HCT116 (cell line): ENCODE data around the gene ARHGEF19. TPM values are rescaled to one million over a fixed set of nuclear protein-coding genes. Genes with fewer than 3 reads are reported as not detected.

Source experiments
- ATAC-seq: fragments of 200-7000 bp; cut with Tn5 transposase; 2 replicates; pipeline ENCODE4 v1.9.1; 2020; ENCODE audit warnings: mild to moderate bottlenecking, moderate library complexity
- BruUV-seq: library from RNA; stranded (reverse); fragments of 400-500 nt; replicated peaks from 2 replicates; lab custom pipeline; 2021; lab: Mats Ljungman, UMichigan
- CTCF ChIA-PET: fragments of 300-600 bp; sonication (Branson Sonifier 250); formaldehyde crosslinking; loops from one replicate; lab custom pipeline; 2021; ENCODE audit warnings: antibody characterized with exemption; lab: Charles Lee
- POLR2A ChIA-PET: fragments of 300-600, 350-600 bp; sonication (Branson Sonifier 250); formaldehyde crosslinking; loops from one replicate; lab custom pipeline; 2021; ENCODE audit warnings: antibody characterized with exemption; lab: Charles Lee
- RAD21 ChIA-PET, 2 experiments: fragments of 300-600 bp; sonication (Branson Sonifier 250); formaldehyde crosslinking; loops; one replicate each; lab custom pipeline; 2023; ENCODE audit warnings: low total read pairs in 2 of 2; ENCODE audit not compliant: uncharacterized antibody in 2 of 2, unreplicated experiment in 2 of 2, low non-redundant PET in 1 of 2; lab: Charles Lee
- DNase-seq: peaks from one replicate; pipeline ENCODE4 v3.0.0-alpha.2; 2010; ENCODE audit warnings: low read depth, low spot score
- H2AFZ ChIP-seq: fragments of 200-600 bp; shearing (Covaris generic), sonication (generic); 2 replicates; pipeline ENCODE4 v1.6.1; 2017; ENCODE audit warnings: low read depth, mixed run types, mixed read lengths, antibody characterized with exemption, low read length; ENCODE audit not compliant: poor library complexity, severe bottlenecking
- H3K27ac ChIP-seq: 2 replicates; pipeline ENCODE4 v1.5.1; 2012; ENCODE audit warnings: low read depth, low read length
- H3K27me3 ChIP-seq: fragments of 200-600 bp; sonication (generic); 2 replicates; pipeline ENCODE4 v1.6.1; 2016; ENCODE audit warnings: mixed run types, low read length, mixed read lengths; ENCODE audit not compliant: insufficient read depth
- H3K36me3 ChIP-seq, 2 experiments: fragments of 200-500 bp in 1 of 2; fragments of 200-600 bp in 1 of 2; sonication (Bioruptor generic) in 1 of 2; sonication (generic) in 1 of 2; 2 replicates each; pipeline versions ENCODE4 v1.5.1 to v1.6.1; 2014 to 2016; ENCODE audit warnings: low read length in 2 of 2, inconsistent platforms in 1 of 2, mixed read lengths in 1 of 2, mixed run types in 1 of 2; ENCODE audit not compliant: insufficient read depth in 2 of 2, control insufficient read depth in 1 of 2
- H3K4me1 ChIP-seq, 2 experiments: fragments of 200-600 bp in 1 of 2; sonication (generic) in 1 of 2; 2 replicates each; pipeline versions ENCODE4 v1.5.1 to v1.6.1; 2012 to 2017; ENCODE audit warnings: low read length in 2 of 2, inconsistent platforms in 1 of 2, mild to moderate bottlenecking in 1 of 2, mixed read lengths in 1 of 2, mixed run types in 1 of 2, moderate library complexity in 1 of 2; ENCODE audit not compliant: insufficient read depth in 2 of 2, control insufficient read depth in 1 of 2
- H3K4me2 ChIP-seq: fragments of 200-600 bp; sonication (generic); 2 replicates; pipeline ENCODE4 v1.6.1; 2017; ENCODE audit warnings: mixed run types, low read length, mixed read lengths
- H3K4me3 ChIP-seq, 2 experiments: fragments of 200-600 bp in 1 of 2; sonication (generic) in 1 of 2; replicated peaks in 1 of 2; 2 replicates each; pipeline ENCODE4 v1.5.1; 2011 to 2016; ENCODE audit warnings: low read length in 2 of 2, control low read depth in 1 of 2, low read depth in 1 of 2, mild to moderate bottlenecking in 1 of 2, mixed read lengths in 1 of 2, mixed run types in 1 of 2
- H3K79me2 ChIP-seq: fragments of 200-600 bp; sonication (generic); 2 replicates; pipeline ENCODE4 v1.6.1; 2017; ENCODE audit warnings: mild to moderate bottlenecking, mixed run types, low read length, moderate library complexity, mixed read lengths; ENCODE audit not compliant: insufficient read depth
- H3K9ac ChIP-seq: fragments of 200-600 bp; sonication (generic); 2 replicates; pipeline ENCODE4 v1.6.1; 2016; ENCODE audit warnings: low read length, mixed read lengths
- H3K9me2 ChIP-seq: fragments of 200-600 bp; sonication (generic), shearing (Covaris generic); 2 replicates; pipeline ENCODE4 v1.6.1; 2017; ENCODE audit warnings: mixed run types, mild to moderate bottlenecking, moderate library complexity; ENCODE audit not compliant: insufficient read depth
- H3K9me3 ChIP-seq, 2 experiments: fragments of 200-500 bp in 1 of 2; fragments of 200-600 bp in 1 of 2; sonication (Bioruptor generic) in 1 of 2; sonication (generic) in 1 of 2; 2 replicates each; pipeline ENCODE4 v1.6.1; 2014 to 2017; ENCODE audit warnings: low read length in 2 of 2, mixed read lengths in 2 of 2, inconsistent platforms in 1 of 2, low read depth in 1 of 2, mild to moderate bottlenecking in 1 of 2, mixed run types in 1 of 2, moderate library complexity in 1 of 2; ENCODE audit not compliant: control insufficient read depth in 1 of 2, insufficient read depth in 1 of 2
- H4K20me1 ChIP-seq: fragments of 200-600 bp; sonication (generic), shearing (Covaris generic); 2 replicates; pipeline ENCODE4 v1.6.1; 2017; ENCODE audit warnings: mixed run types, mild to moderate bottlenecking, moderate library complexity; ENCODE audit not compliant: insufficient read depth
- EGR1 ChIP-seq: IDR thresholded peaks from 2 replicates; pipeline ENCODE4 v1.6.1; 2012; ENCODE audit warnings: low read depth
- ELF1 ChIP-seq: IDR thresholded peaks from 2 replicates; pipeline ENCODE4 v1.6.1; 2012; ENCODE audit warnings: low read depth, borderline replicate concordance
- EZH2phosphoT487 ChIP-seq: fragments of 200-600 bp; IDR thresholded peaks from 2 replicates; pipeline ENCODE4 v1.6.1; 2018; ENCODE audit warnings: antibody characterized with exemption, borderline replicate concordance
- FOSL1 ChIP-seq: IDR thresholded peaks from 2 replicates; pipeline ENCODE4 v1.6.1; 2012; ENCODE audit warnings: low read depth
- JUND ChIP-seq: IDR thresholded peaks from 2 replicates; pipeline ENCODE4 v1.6.1; 2012
- RAD21 ChIP-seq: IDR thresholded peaks from 2 replicates; pipeline ENCODE4 v1.6.1; 2012; ENCODE audit warnings: low read depth, mild to moderate bottlenecking
- SIN3A ChIP-seq: IDR thresholded peaks from 2 replicates; pipeline ENCODE4 v1.6.1; 2012; ENCODE audit warnings: low read depth
- SRF ChIP-seq: IDR thresholded peaks from 2 replicates; pipeline ENCODE4 v1.6.1; 2012; ENCODE audit warnings: low read depth
- ZFX ChIP-seq: fragments of 450-650 bp; IDR thresholded peaks from 2 replicates; pipeline ENCODE4 v1.6.1; 2017
- ZNF274 ChIP-seq: fragments of 200-500 bp; sonication (Bioruptor generic); IDR thresholded peaks from 2 replicates; pipeline ENCODE4 v1.6.1; 2014; ENCODE audit warnings: mild to moderate bottlenecking, low read depth, low read length, inconsistent platforms
- intact Hi-C: fragments of 100-400 bp; cut with micrococcal nuclease; formaldehyde crosslinking; loops from 2 replicates; pipeline ENCODE4 v1.10.0; 2022
- total RNA-seq: library from RNA; stranded (reverse); gene quantifications from one replicate; pipeline ENCODE4 v1.2.1, GENCODE V29; 2021; ENCODE audit not compliant: unreplicated experiment
- TF ChIP-seq, protein P1 (sequence below): IDR thresholded peaks from 2 replicates; pipeline ENCODE4 v1.6.1; 2012; ENCODE audit warnings: low read depth
- TF ChIP-seq, protein P2 (sequence below), 3 experiments: fragments of 200-600 bp in 1 of 3; sonication (generic) in 1 of 3; IDR thresholded peaks in 2 of 3; conservative IDR thresholded peaks in 1 of 3; 2 replicates each; pipeline ENCODE4 v1.5.1; 2012 to 2017; ENCODE audit warnings: low read depth in 2 of 3, low read length in 2 of 3, antibody characterized with exemption in 1 of 3, borderline replicate concordance in 1 of 3, control low read depth in 1 of 3, mild to moderate bottlenecking in 1 of 3, mixed read lengths in 1 of 3, mixed run types in 1 of 3, moderate library complexity in 1 of 3; ENCODE audit not compliant: insufficient read depth in 1 of 3
- TF ChIP-seq, protein P3 (sequence below): IDR thresholded peaks from 2 replicates; pipeline ENCODE4 v1.6.1; 2012

The ARHGEF19 gene
- total RNA-seq, 1 experiment from 2014 or later: 59.7 TPM

- TF ChIP-seq, protein P1, sequence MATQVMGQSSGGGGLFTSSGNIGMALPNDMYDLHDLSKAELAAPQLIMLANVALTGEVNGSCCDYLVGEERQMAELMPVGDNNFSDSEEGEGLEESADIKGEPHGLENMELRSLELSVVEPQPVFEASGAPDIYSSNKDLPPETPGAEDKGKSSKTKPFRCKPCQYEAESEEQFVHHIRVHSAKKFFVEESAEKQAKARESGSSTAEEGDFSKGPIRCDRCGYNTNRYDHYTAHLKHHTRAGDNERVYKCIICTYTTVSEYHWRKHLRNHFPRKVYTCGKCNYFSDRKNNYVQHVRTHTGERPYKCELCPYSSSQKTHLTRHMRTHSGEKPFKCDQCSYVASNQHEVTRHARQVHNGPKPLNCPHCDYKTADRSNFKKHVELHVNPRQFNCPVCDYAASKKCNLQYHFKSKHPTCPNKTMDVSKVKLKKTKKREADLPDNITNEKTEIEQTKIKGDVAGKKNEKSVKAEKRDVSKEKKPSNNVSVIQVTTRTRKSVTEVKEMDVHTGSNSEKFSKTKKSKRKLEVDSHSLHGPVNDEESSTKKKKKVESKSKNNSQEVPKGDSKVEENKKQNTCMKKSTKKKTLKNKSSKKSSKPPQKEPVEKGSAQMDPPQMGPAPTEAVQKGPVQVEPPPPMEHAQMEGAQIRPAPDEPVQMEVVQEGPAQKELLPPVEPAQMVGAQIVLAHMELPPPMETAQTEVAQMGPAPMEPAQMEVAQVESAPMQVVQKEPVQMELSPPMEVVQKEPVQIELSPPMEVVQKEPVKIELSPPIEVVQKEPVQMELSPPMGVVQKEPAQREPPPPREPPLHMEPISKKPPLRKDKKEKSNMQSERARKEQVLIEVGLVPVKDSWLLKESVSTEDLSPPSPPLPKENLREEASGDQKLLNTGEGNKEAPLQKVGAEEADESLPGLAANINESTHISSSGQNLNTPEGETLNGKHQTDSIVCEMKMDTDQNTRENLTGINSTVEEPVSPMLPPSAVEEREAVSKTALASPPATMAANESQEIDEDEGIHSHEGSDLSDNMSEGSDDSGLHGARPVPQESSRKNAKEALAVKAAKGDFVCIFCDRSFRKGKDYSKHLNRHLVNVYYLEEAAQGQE: no peak
- TF ChIP-seq, protein P2, sequence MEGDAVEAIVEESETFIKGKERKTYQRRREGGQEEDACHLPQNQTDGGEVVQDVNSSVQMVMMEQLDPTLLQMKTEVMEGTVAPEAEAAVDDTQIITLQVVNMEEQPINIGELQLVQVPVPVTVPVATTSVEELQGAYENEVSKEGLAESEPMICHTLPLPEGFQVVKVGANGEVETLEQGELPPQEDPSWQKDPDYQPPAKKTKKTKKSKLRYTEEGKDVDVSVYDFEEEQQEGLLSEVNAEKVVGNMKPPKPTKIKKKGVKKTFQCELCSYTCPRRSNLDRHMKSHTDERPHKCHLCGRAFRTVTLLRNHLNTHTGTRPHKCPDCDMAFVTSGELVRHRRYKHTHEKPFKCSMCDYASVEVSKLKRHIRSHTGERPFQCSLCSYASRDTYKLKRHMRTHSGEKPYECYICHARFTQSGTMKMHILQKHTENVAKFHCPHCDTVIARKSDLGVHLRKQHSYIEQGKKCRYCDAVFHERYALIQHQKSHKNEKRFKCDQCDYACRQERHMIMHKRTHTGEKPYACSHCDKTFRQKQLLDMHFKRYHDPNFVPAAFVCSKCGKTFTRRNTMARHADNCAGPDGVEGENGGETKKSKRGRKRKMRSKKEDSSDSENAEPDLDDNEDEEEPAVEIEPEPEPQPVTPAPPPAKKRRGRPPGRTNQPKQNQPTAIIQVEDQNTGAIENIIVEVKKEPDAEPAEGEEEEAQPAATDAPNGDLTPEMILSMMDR (IDR thresholded peaks at IDR 0.05 in 2 of 3, conservative IDR thresholded peaks at IDR 0.05 in 1 of 3; ENCODE audit: borderline replicate concordance in 1 of 3, insufficient read depth in 1 of 3, low read depth in 2 of 3, low read length in 2 of 3): no peak
- TF ChIP-seq ELF1 (no peak), EZH2phosphoT487 (no peak), SRF (no peak)
These were observed 35.1 kb downstream of the ARHGEF19 start (continued) for GRCh38 chr1:16177306-16177705.

DNA sequence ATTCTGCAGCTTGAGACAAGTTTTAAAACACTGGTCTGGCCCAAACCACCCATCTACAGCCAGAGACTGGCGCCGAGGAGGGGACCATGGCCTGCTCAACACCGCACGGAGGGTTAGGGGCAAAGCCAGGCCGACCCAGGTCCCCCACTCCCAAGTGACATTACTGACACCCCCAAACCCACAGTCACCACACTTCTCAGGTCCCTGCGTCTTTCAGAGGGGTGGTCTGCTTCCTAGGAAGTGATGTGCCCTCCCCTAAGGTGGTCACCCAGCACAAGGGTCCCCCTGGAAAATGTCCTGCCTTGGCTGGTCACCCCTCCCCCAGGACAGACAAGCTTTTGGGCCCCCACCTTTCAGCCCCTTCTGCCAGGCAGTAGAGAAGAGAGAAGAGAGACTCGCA is 35.8 kb downstream of the ARHGEF19 start:
- ATAC-seq (no peak), DNase-seq (no peak)
- peaks cover 87 to 100% of the 10 kb centered on the region in 2 experiments for H3K4me1 ChIP-seq
- POLR2A ChIA-PET: interaction anchor here (1.9 to 2.3 kb wide), 2 partner anchors 20 to 30 kb away, joined by 6 to 9 read pairs; partner anchors contain the start of gene EPHA2
- no peaks in the 10 kb centered on the region for H3K79me2 ChIP-seq
- intact Hi-C loops: no loop called here
- peak overlapping the region; percentile 71 for H3K4me2 ChIP-seq
- H3K36me3 ChIP-seq: no peaks in the 10 kb centered on the region
- CTCF ChIA-PET: interaction anchor here (1.8 kb wide), 1 partner anchor 95 kb away, joined by 4 read pairs; no protein-coding TSS in a partner anchor
- H3K9me3 ChIP-seq: no peaks in the 10 kb centered on the region
- BruUV-seq: no TSS peak
- no peaks in the 10 kb centered on the region for H4K20me1 ChIP-seq
- peak overlapping the region; percentile 95 for H3K27ac ChIP-seq
- no peaks in the 10 kb centered on the region for H3K9me2 ChIP-seq
- RAD21 ChIA-PET: no interaction called here
- H3K9ac ChIP-seq: peak overlapping the region; percentile 71
- no peak overlapping the region for H3K4me3 ChIP-seq
- H2AFZ ChIP-seq: no peak overlapping the region
- TF ChIP-seq EGR1 (no peak), EZH2phosphoT487 (no peak), FOSL1 (no peak), RAD21 (no peak), ZFX (no peak), ZNF274 (no peak), ELF1 (no peak), SIN3A (no peak), JUND (no peak)
- TF ChIP-seq, protein P3, sequence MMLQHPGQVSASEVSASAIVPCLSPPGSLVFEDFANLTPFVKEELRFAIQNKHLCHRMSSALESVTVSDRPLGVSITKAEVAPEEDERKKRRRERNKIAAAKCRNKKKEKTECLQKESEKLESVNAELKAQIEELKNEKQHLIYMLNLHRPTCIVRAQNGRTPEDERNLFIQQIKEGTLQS: no peak
- TF ChIP-seq, protein P1: no peak
- TF ChIP-seq, all 23 proteins: peak for 0
- no peaks in the 10 kb centered on the region for H3K27me3 ChIP-seq
